DND-41 (cell line): ENCODE data around the gene PCDHGB2.

Experiments
- CTCF ChIP-seq: IDR thresholded peaks from 2 replicates; pipeline ENCODE4 v1.5.1; 2012; ENCODE audit warnings: borderline replicate concordance, low read length, moderate library complexity, mild to moderate bottlenecking; ENCODE audit not compliant: poor library complexity, severe bottlenecking; ENCODE audit errors: extremely low read depth
- EZH2 ChIP-seq: IDR thresholded peaks from 3 replicates; pipeline ENCODE4 v1.6.1; 2012; ENCODE audit warnings: borderline replicate concordance, low read depth, mild to moderate bottlenecking, moderate library complexity, low read length, inconsistent platforms; ENCODE audit not compliant: severe bottlenecking

- peak; percentile 91 for TF ChIP-seq CTCF
- TF ChIP-seq EZH2 = no peak
Measured at GRCh38 chr5:141320225-141321169, 39.3 kb upstream of the PCDHGB2 start, which contains the start of gene TAF7.
